Measurements from ENCODE around the gene MAP1LC3B2.

The MAP1LC3B2 gene

DNA sequence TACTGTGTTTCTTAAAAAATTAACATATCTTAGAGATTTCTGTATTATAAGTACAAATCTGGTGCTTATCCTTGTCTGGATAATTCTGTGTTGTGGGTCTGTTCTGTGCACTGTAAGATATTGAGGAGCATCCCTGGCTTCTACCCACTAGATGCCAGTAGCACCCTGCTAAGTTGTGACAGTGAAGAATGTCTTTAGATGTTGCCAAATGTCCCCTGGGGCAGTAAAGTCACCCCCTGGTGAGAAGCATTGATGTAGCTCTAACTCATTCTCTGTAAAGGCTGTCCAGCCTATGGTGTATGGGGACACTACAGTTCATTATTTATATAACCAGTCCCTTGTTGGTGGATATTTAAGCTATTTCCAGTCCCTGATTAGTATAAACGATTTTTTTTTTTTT is 31.4 kb downstream of the MAP1LC3B2 start:
- TF ChIP-seq, protein P1, sequence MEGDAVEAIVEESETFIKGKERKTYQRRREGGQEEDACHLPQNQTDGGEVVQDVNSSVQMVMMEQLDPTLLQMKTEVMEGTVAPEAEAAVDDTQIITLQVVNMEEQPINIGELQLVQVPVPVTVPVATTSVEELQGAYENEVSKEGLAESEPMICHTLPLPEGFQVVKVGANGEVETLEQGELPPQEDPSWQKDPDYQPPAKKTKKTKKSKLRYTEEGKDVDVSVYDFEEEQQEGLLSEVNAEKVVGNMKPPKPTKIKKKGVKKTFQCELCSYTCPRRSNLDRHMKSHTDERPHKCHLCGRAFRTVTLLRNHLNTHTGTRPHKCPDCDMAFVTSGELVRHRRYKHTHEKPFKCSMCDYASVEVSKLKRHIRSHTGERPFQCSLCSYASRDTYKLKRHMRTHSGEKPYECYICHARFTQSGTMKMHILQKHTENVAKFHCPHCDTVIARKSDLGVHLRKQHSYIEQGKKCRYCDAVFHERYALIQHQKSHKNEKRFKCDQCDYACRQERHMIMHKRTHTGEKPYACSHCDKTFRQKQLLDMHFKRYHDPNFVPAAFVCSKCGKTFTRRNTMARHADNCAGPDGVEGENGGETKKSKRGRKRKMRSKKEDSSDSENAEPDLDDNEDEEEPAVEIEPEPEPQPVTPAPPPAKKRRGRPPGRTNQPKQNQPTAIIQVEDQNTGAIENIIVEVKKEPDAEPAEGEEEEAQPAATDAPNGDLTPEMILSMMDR (conservative IDR thresholded peaks at IDR 0.05; ENCODE audit: control insufficient read depth, insufficient read depth, low read depth, low read length) = no peak
- DNase-seq (ENCODE audit: low read depth) = no peak

DNA sequence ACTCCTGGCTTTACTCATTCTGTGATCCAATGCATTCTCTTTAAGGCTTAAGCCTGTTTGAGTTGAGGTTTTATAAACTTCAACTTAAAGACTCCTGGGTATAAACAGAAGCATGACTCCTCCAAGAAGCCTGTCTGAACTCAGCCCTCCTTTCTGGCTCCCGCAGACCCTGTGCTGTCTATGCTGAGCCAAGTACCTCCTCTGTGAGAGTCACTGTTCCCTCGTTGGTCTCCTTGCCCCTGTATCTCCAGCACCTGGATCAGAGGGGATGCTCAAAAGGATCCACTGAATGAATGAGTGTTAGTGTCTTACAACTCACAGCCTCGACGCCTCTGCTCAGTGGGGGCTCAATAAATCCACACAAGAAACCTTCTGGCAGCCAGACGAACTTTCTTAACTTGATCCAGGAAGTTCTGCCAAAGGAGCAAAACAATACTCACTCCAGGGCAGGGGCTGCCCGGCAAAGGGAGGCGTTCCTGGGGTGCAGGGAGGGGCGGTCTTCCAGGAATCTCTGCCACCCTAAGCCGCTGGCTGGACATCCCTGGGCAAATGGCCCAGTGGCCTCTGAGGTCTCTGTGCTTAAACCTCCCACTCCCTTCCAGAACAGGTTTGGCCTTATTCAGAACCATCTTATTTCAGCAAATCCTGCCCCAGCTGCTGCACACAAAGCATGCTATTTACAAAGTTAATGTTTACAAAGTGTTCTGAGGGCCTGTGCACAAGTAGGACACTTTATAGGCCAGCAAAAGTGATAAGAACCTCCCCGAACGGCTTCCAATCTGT is 32.9 kb downstream of the MAP1LC3B2 start:
- H3K4me3 ChIP-seq (ENCODE audit: control insufficient read depth, low read depth, low read length) = no peak overlapping the region
- TF ChIP-seq, protein P1 (conservative IDR thresholded peaks at IDR 0.05; ENCODE audit: control insufficient read depth, insufficient read depth, low read depth, low read length) = no peak
- peak; percentile 76 for DNase-seq (ENCODE audit: low read depth)

More for the DNA sequence above, 31.4 kb downstream of the MAP1LC3B2 start:
- H3K4me3 ChIP-seq (ENCODE audit: control insufficient read depth, low read depth, low read length) = no peak overlapping the region

DNA sequence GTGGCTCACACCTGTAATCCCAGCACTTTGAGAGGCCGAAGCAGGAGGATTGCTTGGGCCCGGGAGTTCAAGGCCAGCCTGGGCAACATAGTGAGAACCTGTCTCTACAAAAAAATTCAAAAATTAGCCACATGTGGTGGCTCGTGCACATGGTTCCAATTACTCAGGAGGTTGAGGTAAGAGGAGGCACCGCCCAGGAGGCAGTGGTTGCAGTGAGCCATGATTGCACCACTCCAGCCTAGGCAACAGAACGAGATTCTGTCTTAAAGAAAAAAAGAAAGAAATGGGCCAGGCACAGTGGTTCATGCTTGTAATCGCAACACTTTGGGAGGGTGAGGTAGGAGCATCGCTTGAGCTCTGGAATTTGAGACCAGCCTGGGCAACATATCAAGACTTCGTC is 33.5 kb downstream of the MAP1LC3B2 start:
- H3K4me3 ChIP-seq (ENCODE audit: control insufficient read depth, low read depth, low read length) = no peak overlapping the region
- peak; percentile 90 for DNase-seq (ENCODE audit: low read depth)
- TF ChIP-seq, protein P1 (conservative IDR thresholded peaks at IDR 0.05; ENCODE audit: control insufficient read depth, insufficient read depth, low read depth, low read length) = no peak

DNA sequence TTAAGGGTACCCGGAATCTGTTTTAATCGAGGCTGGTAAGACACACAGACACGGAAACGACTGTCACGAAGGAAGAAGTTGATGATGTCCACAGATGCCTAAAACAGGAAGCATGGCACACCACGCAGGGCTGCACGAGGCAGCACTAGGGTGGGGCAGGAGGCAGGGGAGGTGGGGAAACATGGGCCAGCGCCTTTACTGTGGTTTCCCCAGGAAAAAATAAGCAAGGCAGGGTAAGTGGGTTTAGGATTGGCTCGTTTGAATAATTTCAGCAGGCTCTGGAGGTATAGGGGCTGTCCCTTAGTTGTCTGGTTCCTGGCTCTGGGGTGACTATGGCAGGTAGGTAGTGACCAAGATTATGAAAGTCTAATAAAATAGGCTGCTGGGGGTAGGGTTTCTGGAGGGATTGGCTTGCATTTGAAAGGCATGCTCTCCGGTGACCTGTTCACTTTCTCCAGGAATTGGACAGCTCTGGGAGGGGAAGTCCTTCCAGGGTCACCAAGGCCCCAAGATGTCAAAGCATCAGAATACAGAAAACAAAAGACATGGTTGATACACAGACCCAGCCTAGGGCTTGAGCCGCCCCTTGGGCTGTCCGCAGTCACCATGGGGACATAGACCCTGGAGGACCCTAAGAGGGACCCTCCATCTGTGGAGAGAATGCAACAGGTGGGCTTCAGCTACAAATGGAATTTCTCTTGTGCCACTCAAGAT is 35.3 kb downstream of the MAP1LC3B2 start:
- DNase-seq (ENCODE audit: low read depth) = no peak
- no peak overlapping the region for H3K4me3 ChIP-seq (ENCODE audit: control insufficient read depth, low read depth, low read length)
- TF ChIP-seq, protein P1 (conservative IDR thresholded peaks at IDR 0.05; ENCODE audit: control insufficient read depth, insufficient read depth, low read depth, low read length) = no peak

DNA sequence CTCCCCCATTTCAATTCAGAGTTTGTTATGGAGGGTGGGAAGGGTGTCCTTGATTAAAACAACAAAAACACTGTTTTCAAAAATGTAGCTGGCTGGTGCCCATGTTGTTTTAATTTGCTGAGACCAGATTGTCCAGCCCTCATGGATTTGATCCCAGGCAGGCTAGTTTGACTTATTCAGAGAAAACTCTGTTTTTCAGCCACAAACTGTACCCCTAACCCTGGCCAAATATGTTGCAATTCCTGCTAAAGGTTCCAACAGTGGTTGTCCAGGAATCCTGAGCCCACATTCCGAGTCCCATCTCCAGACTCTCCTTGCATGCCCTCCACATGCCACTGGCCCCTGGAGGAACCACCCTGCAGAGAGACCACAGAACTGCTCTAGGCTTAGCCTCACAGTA is 36.0 kb downstream of the MAP1LC3B2 start:
- peak; percentile 87 for DNase-seq (ENCODE audit: low read depth)
- no peak overlapping the region for H3K4me3 ChIP-seq (ENCODE audit: control insufficient read depth, low read depth, low read length)
- TF ChIP-seq, protein P1 (conservative IDR thresholded peaks at IDR 0.05; ENCODE audit: control insufficient read depth, insufficient read depth, low read depth, low read length) = no peak

DNA sequence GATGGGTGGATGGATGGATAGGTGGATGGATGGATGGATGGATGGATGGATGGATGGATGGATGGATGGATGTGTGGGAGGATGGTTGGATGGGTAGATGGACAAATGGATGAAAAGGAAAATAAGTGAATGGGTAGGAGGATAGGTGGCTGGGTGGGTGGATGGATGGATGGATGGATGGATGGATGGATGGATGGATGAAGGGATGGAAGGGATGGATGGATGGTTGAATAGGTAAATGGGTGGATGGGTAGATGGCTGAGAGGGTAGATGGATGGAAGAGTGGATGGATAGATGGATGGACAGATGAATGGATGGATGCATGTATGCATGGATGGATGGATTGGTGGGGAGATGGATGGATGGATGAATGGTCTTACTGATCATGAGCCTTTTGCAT is 36.5 kb downstream of the MAP1LC3B2 start:
- no peak for DNase-seq (ENCODE audit: low read depth)
- H3K4me3 ChIP-seq (ENCODE audit: control insufficient read depth, low read depth, low read length) = no peak overlapping the region
- TF ChIP-seq, protein P1 (conservative IDR thresholded peaks at IDR 0.05; ENCODE audit: control insufficient read depth, insufficient read depth, low read depth, low read length) = no peak
